ENCODE measurements around the gene GRID1.

The GRID1 gene

GRCh38 chr10:86413046-86413728 lies 46.6 kb upstream of the GRID1 start:
- DNase-seq: peak; percentile 87
- peaks cover 37% of the 10 kb centered on the region for H3F3A ChIP-seq (ENCODE audit: insufficient read depth, low read length)
- no peaks in the 10 kb centered on the region for H3K79me2 ChIP-seq (ENCODE audit: low read length)
- peak overlapping the region; percentile 82 for H3K4me2 ChIP-seq (ENCODE audit: low read depth, low read length)
- H3K9me3 ChIP-seq (replicated peaks; ENCODE audit: insufficient read depth, low read length): no peaks in the 10 kb centered on the region
- H4K20me1 ChIP-seq (ENCODE audit: insufficient read depth, low read length): no peaks in the 10 kb centered on the region
- TF ChIP-seq CTCF (IDR thresholded peaks at IDR 0.05; ENCODE audit: low read length): no peak
- TF ChIP-seq EZH2 (optimal IDR thresholded peaks at IDR 0.05; ENCODE audit: low read depth, low read length): no peak
- no peak for TF ChIP-seq EZH2phosphoT487 (IDR thresholded peaks at IDR 0.05; ENCODE audit: low read length)
- peak overlapping the region; percentile 54 for H3K9ac ChIP-seq (ENCODE audit: low read length)
- H3K27ac ChIP-seq (ENCODE audit: low read length): peak overlapping the region; percentile 91
- H3K36me3 ChIP-seq (replicated peaks; ENCODE audit: insufficient read depth, low read length): no peaks in the 10 kb centered on the region
- H3K4me1 ChIP-seq (ENCODE audit: low read length): peaks cover 38% of the 10 kb centered on the region
- H2AFZ ChIP-seq (ENCODE audit: low read length): peak overlapping the region; percentile 4; the same call in 1 of the 2 replicates
- H3K9me2 ChIP-seq (replicated peaks; ENCODE audit: insufficient read depth, low read length): no peaks in the 10 kb centered on the region
- peak overlapping the region; percentile 11; the same call in 1 of the 2 replicates for H3K4me3 ChIP-seq (ENCODE audit: low read length)
- no peaks in the 10 kb centered on the region for H3K27me3 ChIP-seq (replicated peaks; ENCODE audit: insufficient read depth, low read length)

GRCh38 chr10:86411852-86412560 lies 45.4 kb upstream of the GRID1 start:
- Histone ChIP-seq H2AFZ (ENCODE audit: low read length) (peak overlapping the region; percentile 64; the same call in 1 of the 2 replicates), H3K79me2 (ENCODE audit: low read length) (no peaks in the 10 kb centered on the region), H4K20me1 (ENCODE audit: insufficient read depth, low read length) (no peaks in the 10 kb centered on the region), H3K27ac (ENCODE audit: low read length) (peak overlapping the region; percentile 91), H3K4me1 (ENCODE audit: low read length) (peaks cover 38% of the 10 kb centered on the region), H3K9me2 (replicated peaks; ENCODE audit: insufficient read depth, low read length) (no peaks in the 10 kb centered on the region), H3K4me3 (ENCODE audit: low read length) (no peak overlapping the region), H3F3A (ENCODE audit: insufficient read depth, low read length) (peaks cover 37% of the 10 kb centered on the region), H3K36me3 (replicated peaks; ENCODE audit: insufficient read depth, low read length) (no peaks in the 10 kb centered on the region), H3K9me3 (replicated peaks; ENCODE audit: insufficient read depth, low read length) (no peaks in the 10 kb centered on the region), H3K9ac (ENCODE audit: low read length) (peak overlapping the region; percentile 54), H3K4me2 (ENCODE audit: low read depth, low read length) (peak overlapping the region; percentile 82), H3K27me3 (replicated peaks; ENCODE audit: insufficient read depth, low read length) (no peaks in the 10 kb centered on the region)
- DNase-seq: peak; percentile 66
- no peak for TF ChIP-seq CTCF (IDR thresholded peaks at IDR 0.05; ENCODE audit: low read length)
- TF ChIP-seq EZH2phosphoT487 (IDR thresholded peaks at IDR 0.05; ENCODE audit: low read length): no peak
- no peak for TF ChIP-seq EZH2 (optimal IDR thresholded peaks at IDR 0.05; ENCODE audit: low read depth, low read length)

GRCh38 chr10:86411281-86411841 lies 44.8 kb upstream of the GRID1 start:
- H3K27me3 ChIP-seq (replicated peaks; ENCODE audit: insufficient read depth, low read length): no peaks in the 10 kb centered on the region
- H4K20me1 ChIP-seq (ENCODE audit: insufficient read depth, low read length): no peaks in the 10 kb centered on the region
- H3K79me2 ChIP-seq (ENCODE audit: low read length): no peaks in the 10 kb centered on the region
- no peaks in the 10 kb centered on the region for H3K9me3 ChIP-seq (replicated peaks; ENCODE audit: insufficient read depth, low read length)
- peak; percentile 87 for DNase-seq
- H3K27ac ChIP-seq (ENCODE audit: low read length): peak overlapping the region; percentile 91
- H3K36me3 ChIP-seq (replicated peaks; ENCODE audit: insufficient read depth, low read length): no peaks in the 10 kb centered on the region
- TF ChIP-seq CTCF (IDR thresholded peaks at IDR 0.05; ENCODE audit: low read length) (no peak), EZH2phosphoT487 (IDR thresholded peaks at IDR 0.05; ENCODE audit: low read length) (no peak)
- peak overlapping the region; percentile 82 for H3K4me2 ChIP-seq (ENCODE audit: low read depth, low read length)
- no peaks in the 10 kb centered on the region for H3K9me2 ChIP-seq (replicated peaks; ENCODE audit: insufficient read depth, low read length)
- peak overlapping the region; percentile 64 for H2AFZ ChIP-seq (ENCODE audit: low read length)
- peak overlapping the region; percentile 54 for H3K9ac ChIP-seq (ENCODE audit: low read length)
- H3F3A ChIP-seq (ENCODE audit: insufficient read depth, low read length): peaks cover 37% of the 10 kb centered on the region
- H3K4me1 ChIP-seq (ENCODE audit: low read length): peaks cover 38% of the 10 kb centered on the region
- peak overlapping the region; percentile 43 for H3K4me3 ChIP-seq (ENCODE audit: low read length)
